Astrocyte (in vitro differentiated cells and primary cell): ENCODE data around the gene PEPD. TPM values are rescaled to one million over a fixed set of nuclear protein-coding genes. Genes with fewer than 3 reads are reported as not detected.

Experiments used
- DNase-seq: peaks from one replicate; pipeline ENCODE4 v3.0.0-alpha.2; 2010; ENCODE audit warnings: low read depth
- FAIRE-seq: peaks from 2 replicates; lab custom pipeline; 2011; peaks lifted over from hg19 to GRCh38; lab: Jason Lieb, UNC
- H2AFZ ChIP-seq: 2 replicates; pipeline ENCODE4 v1.6.0; 2012; ENCODE audit warnings: low read depth, low read length, inconsistent platforms
- H3K27ac ChIP-seq: 2 replicates; pipeline ENCODE4 v1.5.1; 2011; ENCODE audit warnings: low read depth, low read length, inconsistent platforms
- H3K27me3 ChIP-seq: 2 replicates; pipeline ENCODE4 v1.6.0; 2011; ENCODE audit warnings: low read length, inconsistent platforms; ENCODE audit not compliant: insufficient read depth
- H3K36me3 ChIP-seq: 2 replicates; pipeline ENCODE4 v1.5.1; 2011; ENCODE audit warnings: low read length, inconsistent platforms; ENCODE audit not compliant: insufficient read depth
- H3K4me1 ChIP-seq: 2 replicates; pipeline ENCODE4 v1.5.1; 2011; ENCODE audit warnings: low read length, inconsistent platforms; ENCODE audit not compliant: insufficient read depth
- H3K4me2 ChIP-seq: 2 replicates; pipeline ENCODE4 v1.6.0; 2012; ENCODE audit warnings: low read length, inconsistent platforms
- H3K4me3 ChIP-seq: 2 replicates; pipeline ENCODE4 v1.5.1; 2011; ENCODE audit warnings: low read depth, mild to moderate bottlenecking, low read length, inconsistent platforms; ENCODE audit not compliant: insufficient read depth
- H3K79me2 ChIP-seq: 2 replicates; pipeline ENCODE4 v1.6.0; 2012; ENCODE audit warnings: mild to moderate bottlenecking, low read length, inconsistent platforms; ENCODE audit not compliant: insufficient read depth
- H3K9ac ChIP-seq: 2 replicates; pipeline ENCODE4 v1.6.0; 2012; ENCODE audit warnings: mild to moderate bottlenecking, low read length, inconsistent platforms
- H3K9me3 ChIP-seq: 2 replicates; pipeline ENCODE4 v1.5.1; 2012; ENCODE audit warnings: low read depth, mild to moderate bottlenecking, low read length, inconsistent platforms; ENCODE audit not compliant: insufficient read depth
- H4K20me1 ChIP-seq: 2 replicates; pipeline ENCODE4 v1.6.0; 2012; ENCODE audit warnings: low read length, inconsistent platforms; ENCODE audit not compliant: insufficient read depth
- H3K27ac Mint-ChIP-seq: one replicate; pipeline ENCODE4 v1.8.0; 2021; ENCODE audit warnings: mild to moderate bottlenecking, mixed read lengths; ENCODE audit not compliant: unreplicated experiment
- H3K27me3 Mint-ChIP-seq: one replicate; pipeline ENCODE4 v1.8.0; 2021; ENCODE audit warnings: low read depth, mixed read lengths; ENCODE audit not compliant: unreplicated experiment
- H3K36me3 Mint-ChIP-seq: one replicate; pipeline ENCODE4 v1.8.0; 2021; ENCODE audit warnings: low read depth, mixed read lengths; ENCODE audit not compliant: unreplicated experiment
- H3K4me1 Mint-ChIP-seq: one replicate; pipeline ENCODE4 v1.8.0; 2021; ENCODE audit warnings: low read depth, mixed read lengths; ENCODE audit not compliant: unreplicated experiment
- H3K4me3 Mint-ChIP-seq: one replicate; pipeline ENCODE4 v1.8.0; 2021; ENCODE audit warnings: mild to moderate bottlenecking, moderate library complexity, mixed read lengths; ENCODE audit not compliant: unreplicated experiment
- H3K9me3 Mint-ChIP-seq: one replicate; pipeline ENCODE4 v1.8.0; 2021; ENCODE audit warnings: mild to moderate bottlenecking, mixed read lengths; ENCODE audit not compliant: unreplicated experiment
- EZH2 ChIP-seq: IDR thresholded peaks from 2 replicates; pipeline ENCODE4 v1.6.1; 2012; ENCODE audit warnings: mild to moderate bottlenecking, low read length, inconsistent platforms; ENCODE audit not compliant: insufficient read depth
- total RNA-seq: library from RNA; stranded (reverse); gene quantifications from 2 replicates; pipeline ENCODE4 v1.2.1, GENCODE V29; 2021
- TF ChIP-seq, protein P1 (sequence below): IDR thresholded peaks from 2 replicates; pipeline ENCODE4 v1.5.1; 2011; ENCODE audit warnings: low read depth, mild to moderate bottlenecking, inconsistent platforms, low read length, moderate library complexity; ENCODE audit not compliant: insufficient read depth

The PEPD gene
- total RNA-seq, 1 donor from 2014 or later = 37.9 TPM

DNA sequence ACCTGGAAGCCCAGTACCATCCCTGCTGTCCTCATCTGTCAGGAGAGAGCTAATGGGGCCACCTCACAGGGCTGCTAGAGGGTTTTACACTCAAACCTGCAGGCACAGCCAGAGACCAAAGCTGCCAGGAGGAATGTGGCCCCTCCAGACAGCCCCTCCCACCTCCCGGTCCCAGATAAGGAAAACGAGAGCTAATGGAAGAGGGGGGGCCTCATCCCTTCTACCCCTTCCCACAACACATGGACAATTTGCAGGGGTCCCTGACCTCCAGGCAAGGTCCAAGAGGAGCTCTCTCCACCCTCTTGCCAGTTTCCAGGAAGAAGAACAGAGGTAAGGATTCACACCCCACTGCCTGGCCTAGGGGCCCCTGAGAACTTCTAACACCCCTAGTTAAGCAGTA, 1.6 kb upstream of the PEPD start:
- peaks cover 39% of the 10 kb centered on the region for H3K27me3 Mint-ChIP-seq

DNA sequence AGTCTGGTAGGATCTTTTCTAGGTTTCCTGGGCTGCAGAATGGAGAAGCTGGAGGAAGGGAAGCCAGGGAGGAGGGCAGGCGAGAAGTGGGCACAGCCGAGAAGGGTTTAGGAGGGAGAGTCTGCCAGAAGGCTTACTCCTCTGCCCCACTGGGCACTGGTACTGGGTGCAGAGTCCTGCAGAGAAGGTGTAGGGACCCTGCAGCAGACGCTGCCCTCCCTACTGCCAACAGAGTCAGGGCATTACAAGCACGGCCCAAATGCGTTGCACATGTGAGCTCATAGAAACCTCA, 726 bp upstream of the PEPD start:
- Histone ChIP-seq H3K36me3 (no peaks in the 10 kb centered on the region), H3K4me1 (peaks cover 8% of the 10 kb centered on the region), H3K9ac (peak overlapping the region; percentile 96), H2AFZ (peak overlapping the region; percentile 94), H3K9me3 (no peaks in the 10 kb centered on the region), H3K79me2 (peaks cover 23% of the 10 kb centered on the region), H4K20me1 (peaks cover 16% of the 10 kb centered on the region), H3K27me3 (peaks cover 7% of the 10 kb centered on the region), H3K4me2 (peak overlapping the region; percentile 95), H3K4me3 (peak overlapping the region; percentile 64), H3K27ac (no peak overlapping the region)
- FAIRE-seq (no peak), DNase-seq (no peak)
- Mint-ChIP-seq H3K9me3 (peaks cover 2% of the 10 kb centered on the region), H3K36me3 (no peaks in the 10 kb centered on the region), H3K4me1 (peaks cover 4% of the 10 kb centered on the region), H3K27ac (peak overlapping the region; percentile 5), H3K4me3 (peak overlapping the region; percentile 84), H3K27me3 (peaks cover 31% of the 10 kb centered on the region)
- TF ChIP-seq, protein P1, sequence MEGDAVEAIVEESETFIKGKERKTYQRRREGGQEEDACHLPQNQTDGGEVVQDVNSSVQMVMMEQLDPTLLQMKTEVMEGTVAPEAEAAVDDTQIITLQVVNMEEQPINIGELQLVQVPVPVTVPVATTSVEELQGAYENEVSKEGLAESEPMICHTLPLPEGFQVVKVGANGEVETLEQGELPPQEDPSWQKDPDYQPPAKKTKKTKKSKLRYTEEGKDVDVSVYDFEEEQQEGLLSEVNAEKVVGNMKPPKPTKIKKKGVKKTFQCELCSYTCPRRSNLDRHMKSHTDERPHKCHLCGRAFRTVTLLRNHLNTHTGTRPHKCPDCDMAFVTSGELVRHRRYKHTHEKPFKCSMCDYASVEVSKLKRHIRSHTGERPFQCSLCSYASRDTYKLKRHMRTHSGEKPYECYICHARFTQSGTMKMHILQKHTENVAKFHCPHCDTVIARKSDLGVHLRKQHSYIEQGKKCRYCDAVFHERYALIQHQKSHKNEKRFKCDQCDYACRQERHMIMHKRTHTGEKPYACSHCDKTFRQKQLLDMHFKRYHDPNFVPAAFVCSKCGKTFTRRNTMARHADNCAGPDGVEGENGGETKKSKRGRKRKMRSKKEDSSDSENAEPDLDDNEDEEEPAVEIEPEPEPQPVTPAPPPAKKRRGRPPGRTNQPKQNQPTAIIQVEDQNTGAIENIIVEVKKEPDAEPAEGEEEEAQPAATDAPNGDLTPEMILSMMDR = no peak
- TF ChIP-seq EZH2 = no peak

More for the DNA sequence above, 1.6 kb upstream of the PEPD start:
- no peak overlapping the region for H2AFZ ChIP-seq
- peaks cover 16% of the 10 kb centered on the region for H4K20me1 ChIP-seq
- H3K36me3 Mint-ChIP-seq = no peaks in the 10 kb centered on the region
- H3K4me2 ChIP-seq = no peak overlapping the region
- peaks cover 8% of the 10 kb centered on the region for H3K4me1 ChIP-seq
- no peak overlapping the region for H3K27ac ChIP-seq
- no peak for TF ChIP-seq EZH2
- TF ChIP-seq, protein P1 = no peak
- no peaks in the 10 kb centered on the region for H3K36me3 ChIP-seq
- peaks cover 4% of the 10 kb centered on the region for H3K4me1 Mint-ChIP-seq
- H3K9me3 Mint-ChIP-seq = peaks cover 2% of the 10 kb centered on the region
- H3K79me2 ChIP-seq = peaks cover 18% of the 10 kb centered on the region
- H3K4me3 ChIP-seq = no peak overlapping the region
- FAIRE-seq (no peak), DNase-seq (no peak)
- H3K27me3 ChIP-seq = peaks cover 7% of the 10 kb centered on the region
- no peak overlapping the region for H3K9ac ChIP-seq
- no peaks in the 10 kb centered on the region for H3K9me3 ChIP-seq
- H3K27ac Mint-ChIP-seq = no peak overlapping the region
- H3K4me3 Mint-ChIP-seq = no peak overlapping the region

DNA sequence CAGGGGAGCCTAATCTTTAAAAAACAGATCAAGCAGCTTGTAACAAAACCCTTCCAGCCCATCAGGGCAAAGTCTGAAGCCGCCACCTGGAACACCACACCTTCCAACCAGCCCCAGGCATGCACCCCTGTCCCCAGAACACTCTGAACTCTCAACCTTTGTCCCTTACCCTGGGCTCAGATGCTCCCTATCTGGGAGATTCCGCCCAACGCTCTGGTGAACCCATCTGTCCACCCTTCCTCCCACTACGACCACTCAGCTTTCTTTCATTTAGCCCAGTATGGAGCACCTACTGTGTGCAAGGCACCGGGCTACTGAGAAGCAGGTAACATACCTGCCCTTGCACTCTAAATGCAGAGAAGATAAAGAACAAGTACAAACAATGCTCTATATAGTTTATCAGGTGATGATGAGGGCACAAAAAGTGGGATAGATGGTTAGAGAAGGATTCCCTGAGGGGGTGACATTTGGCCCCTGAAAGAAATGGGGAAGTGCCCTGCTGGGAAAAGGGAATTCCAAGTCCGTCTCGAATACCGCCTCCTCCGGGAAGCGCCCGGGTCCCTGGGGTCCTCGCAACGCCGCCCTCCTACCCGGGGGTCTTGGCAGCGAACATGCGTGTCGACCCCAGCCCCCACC, 629 bp downstream of the PEPD start:
- no peaks in the 10 kb centered on the region for H3K36me3 Mint-ChIP-seq
- H3K27ac Mint-ChIP-seq = peak overlapping the region; percentile 16
- TF ChIP-seq, protein P1 = no peak
- TF ChIP-seq EZH2 = no peak
- DNase-seq (no peak), FAIRE-seq (no peak)
- Histone ChIP-seq H3K36me3 (no peaks in the 10 kb centered on the region), H2AFZ (peak overlapping the region; percentile 98), H3K9me3 (no peaks in the 10 kb centered on the region), H3K4me1 (peaks cover 8% of the 10 kb centered on the region), H3K9ac (peak overlapping the region; percentile 96), H3K27ac (peak overlapping the region; percentile 71), H3K79me2 (peaks cover 34% of the 10 kb centered on the region), H3K4me2 (peak overlapping the region; percentile 95), H3K4me3 (peak overlapping the region; percentile 78), H4K20me1 (peaks cover 27% of the 10 kb centered on the region), H3K27me3 (peaks cover 2% of the 10 kb centered on the region)
- H3K27me3 Mint-ChIP-seq = peaks cover 23% of the 10 kb centered on the region
- peaks cover 2% of the 10 kb centered on the region for H3K9me3 Mint-ChIP-seq
- H3K4me3 Mint-ChIP-seq = peak overlapping the region; percentile 84
- peaks cover 4% of the 10 kb centered on the region for H3K4me1 Mint-ChIP-seq
